HuH-7.5 (cell line): ENCODE results near the gene CCDC68.

ENCODE experiments used
- DNase-seq: peaks from one replicate; pipeline ENCODE4 v3.0.0; 2011; ENCODE audit warnings: low spot score

The CCDC68 gene

DNA sequence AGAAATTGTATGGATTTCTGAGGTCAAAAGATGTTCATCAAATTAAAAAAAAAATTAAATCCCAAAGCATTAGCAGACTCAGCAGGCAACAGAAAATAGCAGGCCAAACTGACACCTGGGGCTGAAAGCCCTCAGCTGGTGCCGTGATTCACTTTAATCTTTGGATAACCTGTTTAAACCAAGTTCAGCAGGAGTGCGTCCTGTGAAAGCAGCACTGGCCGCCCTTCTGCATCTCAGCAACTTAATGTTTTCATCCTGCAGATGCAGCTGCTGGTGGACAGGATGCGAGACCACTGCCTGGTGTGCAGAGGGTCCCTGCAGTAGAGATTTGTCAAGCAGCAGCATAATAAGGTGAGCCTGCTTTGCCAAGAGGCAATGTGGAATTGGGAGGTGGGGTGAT is 41.2 kb downstream of the CCDC68 start:
- DNase-seq = no peak

DNA sequence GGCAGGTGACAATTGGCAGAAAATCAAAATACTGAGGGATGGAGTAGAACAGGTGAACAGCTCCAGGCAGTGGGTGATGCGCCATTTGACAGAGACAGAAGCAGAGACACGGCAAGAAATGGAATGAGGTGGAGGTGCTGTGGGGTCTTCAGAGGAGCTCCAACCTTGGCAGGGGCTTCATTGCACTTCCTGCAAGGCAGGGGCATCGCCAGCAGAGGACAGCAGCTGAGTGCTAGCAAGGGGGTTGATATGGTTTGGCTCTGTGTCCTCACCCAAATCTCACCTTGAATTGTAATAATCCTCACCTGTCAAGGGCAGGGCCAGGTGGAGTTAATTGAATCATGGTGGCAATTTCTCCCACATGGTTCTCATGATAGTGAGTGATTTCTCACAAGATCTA is 42.8 kb downstream of the CCDC68 start:
- no peak for DNase-seq

DNA sequence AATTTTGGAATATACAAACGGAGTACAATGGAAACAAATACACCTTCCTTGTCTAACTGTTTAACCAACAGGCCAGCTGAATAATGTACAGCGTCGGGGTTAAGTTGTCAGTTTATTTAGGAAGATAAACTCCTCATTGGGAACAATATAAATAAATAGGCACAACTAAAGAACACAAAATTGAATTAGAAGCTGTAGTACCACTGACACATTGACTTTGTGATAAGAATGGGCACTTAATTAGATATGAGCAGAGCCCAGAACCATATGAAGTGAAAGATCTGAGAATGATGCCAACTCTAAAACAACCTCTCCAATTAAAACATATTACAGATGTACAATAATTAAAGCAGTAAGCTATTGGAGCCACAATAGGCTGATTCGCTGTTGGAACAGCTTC is 44.4 kb downstream of the CCDC68 start:
- DNase-seq = no peak

DNA sequence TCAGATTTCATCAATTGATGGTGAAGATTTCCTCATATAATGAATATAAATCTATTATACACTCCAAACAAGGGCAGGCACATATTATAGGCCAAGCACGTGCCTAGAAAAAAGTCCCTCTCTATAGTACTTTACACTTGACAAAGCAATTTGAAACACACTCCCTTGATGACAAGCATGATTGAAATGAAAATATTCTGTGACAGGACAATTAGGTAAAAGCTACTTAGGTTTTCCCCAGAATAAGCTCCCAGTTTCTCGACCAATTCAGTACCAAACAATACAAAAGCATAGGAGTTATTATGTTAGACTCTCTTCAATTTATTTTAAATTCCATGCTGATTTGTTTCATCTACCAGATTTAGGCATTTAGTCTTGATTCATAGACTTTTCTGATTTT is 47.7 kb downstream of the CCDC68 start:
- DNase-seq = no peak

DNA sequence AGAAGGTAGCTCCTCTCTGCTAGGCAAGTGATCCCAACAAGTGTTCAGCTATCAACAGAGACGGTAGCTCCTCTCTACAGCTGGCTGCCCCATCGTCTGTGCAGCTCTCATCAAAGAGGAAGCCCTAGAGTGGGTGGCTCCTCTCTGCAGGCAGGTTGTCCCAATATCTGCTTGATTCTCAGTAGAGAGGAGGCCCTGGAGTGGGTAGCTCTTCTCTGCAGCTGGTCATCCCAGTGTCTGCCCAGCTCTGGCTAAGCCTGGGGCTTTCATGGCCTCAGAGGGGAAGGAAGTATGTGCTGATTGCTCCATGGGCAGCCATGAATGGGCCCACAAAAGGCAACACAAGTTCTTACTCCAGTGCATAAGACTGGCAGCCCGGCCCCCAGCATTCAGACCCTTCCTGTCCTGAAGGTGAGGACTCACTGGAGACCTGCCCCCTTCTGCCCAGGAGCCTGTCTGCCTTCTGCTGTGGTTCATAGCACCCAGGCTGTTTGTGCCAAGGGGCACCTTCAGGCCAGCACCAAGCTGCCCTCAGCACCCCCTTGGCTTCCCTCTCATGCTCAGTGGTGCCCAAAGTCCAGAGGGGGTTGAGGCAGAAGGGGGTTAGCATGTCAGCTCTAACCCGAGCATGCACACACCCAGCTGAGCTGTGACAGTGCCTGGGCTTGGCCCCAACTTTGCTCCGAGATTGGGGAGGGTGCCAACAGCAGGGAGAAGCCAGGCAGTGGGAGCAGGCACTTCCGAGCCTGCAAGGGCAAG is 48.9 kb downstream of the CCDC68 start:
- DNase-seq = no peak

DNA sequence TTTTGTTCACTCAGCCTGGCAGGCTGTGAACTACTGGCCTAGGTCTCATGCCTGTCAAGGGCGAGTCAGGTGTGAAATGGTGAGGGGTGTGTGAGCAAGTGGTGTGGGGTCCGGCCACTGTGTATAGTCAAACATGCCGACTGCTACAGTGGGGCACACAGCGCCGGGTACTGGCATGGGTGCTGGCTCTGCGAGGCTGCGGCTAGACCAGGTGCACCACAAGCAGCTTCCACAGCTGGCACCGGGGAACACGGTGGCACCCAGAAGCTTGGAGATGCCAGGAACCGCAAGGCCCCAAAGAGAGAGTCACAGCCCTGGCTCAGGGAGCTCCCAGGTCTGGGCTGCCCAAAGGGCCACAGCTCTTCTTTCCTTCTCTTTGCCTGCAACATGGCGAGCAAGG is 49.7 kb downstream of the CCDC68 start:
- no peak for DNase-seq

DNA sequence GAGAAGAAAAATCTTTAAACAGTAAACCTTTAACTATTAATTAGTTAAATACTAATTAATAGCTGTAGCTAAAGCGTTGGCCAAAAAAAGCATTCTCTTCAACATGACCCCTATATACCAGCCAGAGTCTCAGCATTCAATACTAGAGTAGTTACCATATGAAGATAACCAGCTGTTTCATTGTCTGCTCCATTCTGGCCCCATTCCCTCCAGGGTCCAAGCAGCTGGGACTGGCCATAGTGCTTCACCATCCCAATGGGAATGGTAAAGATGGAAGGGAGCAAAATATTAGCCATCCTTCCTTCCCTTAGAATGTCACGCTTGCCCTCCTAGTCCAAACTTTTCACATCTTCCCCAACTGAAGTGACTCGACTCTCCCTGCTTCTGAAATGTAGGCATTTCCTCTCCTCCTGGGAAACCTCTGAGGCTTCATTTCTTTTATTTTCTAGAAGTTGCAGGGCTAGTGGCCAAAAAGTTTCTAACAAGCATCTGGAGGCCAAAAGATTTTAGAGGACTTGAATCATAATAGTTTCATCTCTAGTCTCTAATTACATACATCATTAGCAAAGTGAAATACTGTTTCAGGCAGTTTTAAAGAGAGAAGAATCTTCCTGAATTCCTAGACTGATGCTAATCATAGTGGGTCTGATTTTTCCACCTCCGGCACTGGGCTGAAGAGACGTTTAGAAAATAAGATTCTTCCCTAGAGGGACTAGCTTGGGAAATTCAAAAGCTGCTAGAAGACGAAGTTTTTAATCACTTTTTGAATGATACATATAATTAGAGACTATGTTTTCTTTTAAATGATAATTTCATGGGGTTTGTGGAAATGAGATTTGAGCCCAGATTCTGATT is 52.7 kb downstream of the CCDC68 start:
- DNase-seq = no peak

DNA sequence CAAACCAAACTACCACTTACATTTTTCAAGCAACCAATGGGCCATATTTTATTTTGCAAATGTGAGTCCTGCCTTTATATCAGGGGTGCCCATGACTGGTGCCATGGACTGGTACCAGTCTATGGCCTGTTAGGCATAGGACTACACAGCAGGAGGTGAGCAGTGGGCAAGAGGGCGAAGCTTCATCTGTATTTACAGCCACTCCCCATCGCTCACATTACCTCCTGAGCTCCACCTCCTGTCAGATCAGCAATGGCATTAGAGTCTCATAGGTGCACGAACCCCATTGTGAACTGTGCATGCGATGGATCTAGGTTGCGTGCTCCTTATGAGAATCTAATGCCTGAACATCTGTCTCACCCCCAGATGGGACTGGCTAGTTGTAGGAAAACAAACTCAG is 53.6 kb downstream of the CCDC68 start:
- no peak for DNase-seq

DNA sequence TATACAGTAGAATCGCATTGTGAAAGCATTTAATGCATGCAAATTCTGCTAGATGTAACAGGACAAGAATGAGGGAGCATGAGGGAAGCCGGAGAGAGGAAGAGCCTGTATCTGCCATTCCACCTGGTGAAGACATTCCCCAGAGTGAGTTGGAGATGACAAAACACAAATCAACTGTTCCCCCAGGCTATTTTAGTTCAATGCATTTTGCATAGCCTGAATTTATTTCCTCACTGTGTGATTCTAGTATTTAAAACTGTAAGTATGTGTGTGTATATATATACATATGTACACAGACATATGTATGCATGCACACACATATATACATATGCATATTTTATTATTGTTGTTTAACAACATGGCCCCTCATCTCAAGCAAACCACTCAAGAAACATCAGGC is 54.7 kb downstream of the CCDC68 start:
- no peak for DNase-seq

DNA sequence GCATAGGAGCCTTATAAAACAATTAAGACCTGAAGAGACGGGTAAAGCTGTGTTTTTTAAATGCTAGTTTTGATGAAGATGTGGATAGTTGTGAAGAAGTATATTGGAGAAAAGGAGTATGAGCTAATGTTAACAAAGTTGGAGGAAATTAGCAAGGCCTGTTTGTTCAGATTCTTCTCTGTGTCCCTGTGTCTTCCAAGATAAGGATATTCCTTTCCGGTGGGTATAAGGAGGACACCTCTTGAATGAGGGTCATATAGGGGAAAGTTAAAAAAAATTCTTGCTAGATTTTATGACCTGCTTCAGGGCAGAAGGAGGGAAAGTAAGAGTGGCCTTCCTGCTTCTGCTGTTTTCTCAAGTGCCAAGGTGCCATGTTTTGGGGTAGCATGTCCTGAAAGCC is 59.0 kb downstream of the CCDC68 start:
- DNase-seq = no peak

DNA sequence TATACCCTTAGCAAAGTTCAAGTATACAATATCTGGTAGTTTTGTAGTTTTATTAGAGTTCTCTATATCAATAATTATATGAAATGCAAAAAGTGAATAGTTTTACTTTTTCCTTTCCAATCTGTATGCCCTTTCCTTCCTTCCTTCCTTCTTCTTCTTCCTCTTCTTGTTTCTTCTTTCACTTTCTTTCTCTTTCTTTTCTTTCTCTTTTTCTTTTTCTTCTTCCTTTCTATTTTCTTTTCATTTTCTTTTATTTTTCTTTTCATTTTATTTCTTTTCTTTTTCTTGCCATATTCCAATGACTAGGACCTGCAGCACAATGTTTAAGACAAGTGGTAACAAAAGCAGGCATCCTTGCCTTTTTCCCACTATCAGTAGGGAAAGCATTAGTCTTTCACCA is 59.8 kb downstream of the CCDC68 start:
- DNase-seq = no peak

DNA sequence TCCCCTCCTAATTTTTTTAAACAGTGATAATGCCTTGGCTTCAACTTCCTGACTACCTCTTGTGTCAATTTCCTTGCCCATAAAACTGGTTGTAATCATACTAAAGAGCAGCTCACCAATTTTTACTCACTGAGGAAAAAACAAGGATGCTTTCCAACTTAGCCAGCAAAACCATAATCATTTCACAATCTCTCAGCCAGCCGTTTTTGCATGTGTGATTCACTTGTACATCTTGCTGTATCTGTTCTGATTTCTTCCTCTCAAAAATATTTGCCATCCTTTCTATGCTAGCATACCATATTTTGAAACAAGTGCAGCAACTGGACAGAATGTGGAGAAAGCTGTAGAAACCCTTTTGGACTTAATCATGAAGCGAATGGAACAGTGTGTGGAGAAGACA is 70.3 kb downstream of the CCDC68 start:
- no peak for DNase-seq

DNA sequence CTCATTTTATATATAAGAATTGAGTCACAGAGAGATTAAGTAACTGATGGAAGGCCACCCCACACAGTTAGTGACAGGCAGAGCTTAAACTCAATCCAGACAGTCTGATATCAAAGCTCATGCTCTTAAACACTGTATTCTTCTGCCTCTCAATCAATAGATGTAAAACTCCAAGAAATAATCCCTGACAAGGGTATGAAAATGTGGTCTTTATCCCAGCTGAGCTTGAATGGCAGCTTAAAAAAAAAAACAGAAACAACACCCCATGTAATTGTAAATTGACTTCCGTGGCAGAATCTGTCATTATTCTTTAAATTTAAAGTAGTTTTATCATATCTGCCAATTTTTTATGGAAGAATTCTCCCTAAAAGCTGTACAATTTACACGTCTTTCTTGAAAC is 70.9 kb downstream of the CCDC68 start:
- DNase-seq = no peak

DNA sequence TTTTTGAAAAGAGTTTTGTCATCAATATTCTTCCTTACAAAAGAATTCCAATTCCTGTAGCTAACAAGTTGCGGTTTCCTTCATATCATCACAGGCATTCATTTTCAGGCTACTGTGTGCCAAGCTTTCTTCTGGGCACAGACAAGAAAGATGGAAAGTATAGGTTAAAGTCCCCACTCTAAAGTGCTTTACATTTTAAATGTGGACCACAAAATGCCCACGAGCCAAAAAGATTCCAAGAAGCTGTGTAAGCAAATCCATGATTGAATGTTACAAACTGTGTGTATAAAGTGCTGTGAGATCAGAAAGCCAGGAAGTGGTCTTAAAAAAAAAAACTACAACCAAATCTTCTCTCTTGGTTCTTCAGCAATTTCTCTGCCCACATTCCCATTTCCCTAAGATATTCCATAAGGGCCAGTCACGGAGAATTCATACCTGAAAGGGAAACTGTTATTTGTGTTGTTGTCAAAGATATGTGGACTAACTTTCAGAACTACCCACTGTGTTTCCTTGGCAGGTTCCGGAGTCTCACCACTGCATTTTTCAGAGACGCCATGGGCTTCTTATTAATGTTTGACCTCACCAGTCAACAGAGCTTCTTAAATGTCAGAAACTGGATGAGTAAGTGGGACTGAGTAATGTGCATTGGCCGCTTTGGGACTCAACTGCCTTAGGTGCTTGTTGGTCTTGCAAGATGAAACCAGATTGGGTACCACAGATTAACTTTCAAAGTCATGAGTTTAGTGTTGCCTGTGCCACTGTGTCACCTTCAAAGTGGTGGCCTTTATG is 75.3 kb downstream of the CCDC68 start:
- DNase-seq = no peak

DNA sequence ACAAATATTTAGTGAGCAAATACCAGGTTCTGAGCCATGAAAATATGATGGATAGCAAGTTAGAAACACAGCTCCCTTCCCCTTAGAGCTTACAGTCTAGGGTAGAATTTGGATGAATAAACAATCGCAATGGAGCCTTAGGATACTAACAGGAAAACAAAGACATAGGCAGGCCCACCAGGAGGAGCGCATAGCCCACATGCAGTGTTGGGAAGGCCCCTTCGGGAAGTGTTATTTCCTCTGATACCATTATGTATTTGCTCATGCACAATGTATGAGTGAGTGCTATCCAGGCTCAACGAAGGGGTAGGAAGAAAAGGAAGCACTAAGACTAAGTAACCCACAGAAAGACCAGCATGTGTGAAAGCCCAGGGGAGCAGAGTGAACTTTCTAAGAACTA is 76.9 kb downstream of the CCDC68 start:
- no peak for DNase-seq

DNA sequence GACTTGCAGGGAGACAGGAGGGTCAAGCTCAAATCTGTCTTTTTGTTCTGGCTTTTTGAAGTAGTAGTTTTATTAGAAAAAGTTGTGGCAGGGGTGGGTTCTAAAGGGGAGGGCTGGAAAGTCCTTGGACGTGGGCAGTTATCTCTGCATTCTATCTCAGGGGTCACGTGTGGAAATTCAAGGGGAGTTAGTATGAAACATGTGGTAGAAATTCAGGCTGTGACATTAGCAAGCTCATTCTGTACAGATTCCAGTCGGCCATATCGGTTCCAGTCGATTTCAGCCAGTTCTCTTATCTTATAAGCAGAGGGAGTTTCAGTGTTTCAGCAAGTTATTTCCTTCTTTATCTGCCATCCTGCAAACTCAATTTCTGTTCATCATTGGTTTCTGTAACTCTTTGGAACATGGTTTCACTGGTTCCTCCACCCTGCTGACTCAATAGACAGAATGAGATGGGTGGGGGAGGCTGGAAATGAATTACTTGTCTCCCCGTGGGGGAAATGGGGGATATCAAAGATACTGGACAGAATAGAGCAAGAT is 78.0 kb downstream of the CCDC68 start:
- DNase-seq = no peak

DNA sequence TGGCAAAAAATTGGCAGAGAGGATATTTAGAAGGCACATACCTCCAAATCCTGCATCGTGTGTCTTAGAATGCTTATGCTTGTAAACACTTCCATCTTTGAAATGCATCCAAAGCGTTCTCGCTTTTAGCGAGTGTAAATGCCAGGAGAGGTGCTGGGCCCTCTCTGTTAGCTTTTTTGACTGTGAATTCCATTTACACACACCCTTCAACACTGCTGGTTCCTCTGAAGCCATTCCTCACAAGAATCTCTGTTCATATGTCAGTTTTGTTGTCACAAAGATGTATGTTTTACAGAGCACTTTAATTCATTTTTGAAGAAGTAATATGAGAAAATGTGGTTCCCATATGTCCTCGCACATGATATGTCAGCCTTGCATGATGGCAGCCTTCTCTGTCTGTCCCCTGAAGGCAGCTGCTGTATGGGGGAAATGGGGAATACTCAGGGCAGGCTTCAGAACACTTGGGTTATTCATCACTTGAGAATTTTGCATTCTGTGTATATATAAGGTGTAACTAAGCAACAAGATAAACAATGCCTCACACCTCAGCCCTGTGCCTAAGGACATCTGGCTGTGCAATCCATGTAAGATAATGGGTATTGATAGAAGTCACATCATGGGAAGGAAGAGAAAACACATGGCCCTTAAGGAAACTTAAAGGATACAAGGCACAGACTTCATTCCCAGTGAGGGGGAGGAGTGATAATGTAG is 78.7 kb downstream of the CCDC68 start:
- DNase-seq = no peak

DNA sequence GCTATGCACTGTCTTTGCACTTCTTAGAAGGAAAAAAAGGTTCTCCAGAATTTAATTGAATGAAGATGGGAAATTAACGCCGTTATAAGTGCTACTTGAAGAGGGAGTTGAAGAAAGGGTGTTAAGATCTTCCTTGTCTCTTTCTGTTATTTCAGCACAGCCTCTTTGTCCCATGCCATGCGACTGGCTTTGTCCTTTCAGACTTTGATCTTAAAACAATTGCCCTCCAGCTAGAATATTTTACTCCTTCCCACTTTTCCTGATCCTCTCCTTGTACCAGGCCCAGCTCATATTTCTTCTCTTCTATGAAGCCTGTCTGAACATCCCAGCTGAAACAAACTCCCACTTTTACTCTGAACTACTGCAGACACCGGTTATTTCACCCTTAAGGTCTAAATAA is 79.6 kb downstream of the CCDC68 start:
- DNase-seq = no peak

DNA sequence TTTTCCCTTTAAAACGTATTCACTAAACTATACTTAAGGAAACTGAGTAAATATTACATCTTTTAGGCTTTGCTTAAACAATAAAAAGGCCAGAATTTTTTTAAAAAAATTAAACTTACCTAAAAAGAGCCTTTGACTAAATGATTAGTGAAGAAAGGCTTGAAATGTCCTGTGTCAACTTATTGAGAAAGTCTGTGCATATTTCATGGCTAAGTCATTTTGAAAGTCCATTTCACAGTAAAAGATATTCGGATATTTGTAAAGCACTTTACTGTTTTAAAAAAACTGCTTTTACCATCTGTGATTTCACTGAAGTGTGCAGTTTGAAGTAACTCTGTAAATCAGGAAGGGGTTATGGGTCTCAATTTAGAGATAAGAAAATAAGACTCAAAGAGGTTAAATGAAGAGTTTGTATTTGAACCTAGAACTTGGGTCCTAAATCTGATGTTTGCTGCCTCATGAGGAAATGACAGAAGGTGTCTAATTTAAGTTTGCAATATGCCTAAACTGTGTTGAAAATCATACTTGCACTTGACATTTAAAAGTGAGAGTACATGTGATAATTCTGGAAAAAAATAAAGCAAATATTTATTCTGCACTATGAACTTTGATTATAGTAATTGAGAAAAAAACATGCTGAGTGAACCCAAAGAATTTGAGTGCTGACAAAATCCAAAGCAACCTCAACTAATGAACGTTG is 80.5 kb downstream of the CCDC68 start:
- DNase-seq = no peak

DNA sequence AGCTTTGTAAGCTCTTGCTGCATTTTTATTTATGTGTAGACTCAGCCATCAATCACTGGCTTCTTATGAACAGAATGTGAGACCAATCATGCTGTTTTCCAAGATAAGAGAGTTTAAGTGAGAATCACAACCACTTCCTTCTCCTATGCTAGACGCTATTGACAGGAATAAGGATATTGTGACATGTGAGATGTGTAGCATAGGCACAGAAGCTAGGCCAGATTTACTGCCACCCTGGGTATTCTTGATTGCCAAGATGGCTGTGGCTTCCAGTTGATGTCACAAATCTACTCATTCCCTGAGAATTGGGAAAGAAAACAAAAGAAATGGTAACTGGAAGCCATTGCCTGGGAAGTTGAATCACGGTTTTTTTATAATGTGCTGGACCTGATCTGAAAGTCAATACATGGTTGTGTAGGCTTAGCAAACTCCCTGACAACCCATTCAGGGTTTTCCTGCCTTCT is 81.1 kb downstream of the CCDC68 start:
- no peak for DNase-seq

DNA sequence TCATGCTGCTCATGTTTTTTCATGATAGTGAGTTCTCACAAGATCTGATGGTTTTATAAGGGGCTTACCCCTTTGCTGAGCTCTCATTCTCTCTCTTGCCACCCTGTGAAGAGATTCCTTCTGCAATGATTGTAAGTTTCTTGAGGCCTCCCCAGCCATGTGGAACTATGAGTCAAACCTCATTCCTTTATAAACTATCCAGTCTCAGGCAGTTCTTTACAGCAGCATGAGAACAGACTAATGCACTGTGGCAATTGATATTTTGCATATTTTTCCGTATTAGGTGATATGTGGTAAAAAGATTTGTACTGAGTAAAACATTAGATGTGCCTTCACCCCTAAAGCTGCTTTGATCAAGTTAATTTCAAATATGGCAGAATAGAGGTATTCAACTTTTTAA is 82.2 kb downstream of the CCDC68 start:
- DNase-seq = no peak
